ENCODE results near the gene RPS6KC1. TPM values are rescaled to one million over a fixed set of nuclear protein-coding genes. Genes with fewer than 3 reads are reported as not detected.

The RPS6KC1 gene
- total and polyA plus RNA-seq, 9 of the 15 experiments (the other 6 are each of a cell fraction or from before 2014, with no cell fraction given) = 4.3 to 34.6 (median 20.9) TPM

DNA sequence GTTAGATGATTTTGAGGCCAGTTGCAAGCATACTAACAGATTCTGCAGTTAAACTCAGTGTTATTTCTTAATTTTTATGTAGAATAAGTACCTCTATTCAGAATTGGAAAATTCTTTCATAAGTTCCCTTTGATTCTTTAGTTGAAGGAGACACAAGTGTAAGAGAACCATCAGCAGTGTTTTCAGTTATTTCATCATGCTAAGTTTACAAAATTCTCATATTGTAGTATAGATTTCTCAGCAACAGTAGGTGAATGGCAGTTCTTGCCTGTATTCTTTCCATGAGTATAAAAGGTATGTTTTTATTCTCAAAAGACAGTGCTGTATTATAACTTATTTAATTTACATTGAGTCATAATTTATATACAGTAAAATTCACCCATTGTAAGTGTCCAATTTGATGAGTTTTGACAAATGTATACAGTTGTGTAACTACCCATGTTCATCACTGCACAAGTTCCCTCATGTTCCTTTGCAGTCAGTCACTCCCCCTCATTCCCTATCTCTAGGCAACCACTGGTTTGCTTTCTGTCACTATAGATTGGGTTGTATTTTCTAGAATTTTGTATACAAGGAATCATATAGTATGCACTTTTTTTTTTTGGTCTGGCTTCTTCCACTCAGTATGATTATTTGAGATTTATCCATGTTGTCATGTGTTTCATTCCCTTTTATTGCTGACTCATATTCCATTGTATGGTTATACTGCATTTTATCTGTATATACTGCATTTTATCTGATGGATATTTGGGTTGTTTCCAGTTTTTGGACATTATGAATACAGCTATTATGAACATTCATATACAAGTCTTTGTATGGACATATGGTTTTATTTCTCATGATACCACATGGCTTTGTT, 3.9 kb downstream of the RPS6KC1 start:
- CTCF ChIA-PET (ENCODE audit: low intra/inter-chr PET ratio) = no interaction called here
- in situ Hi-C loops (cut with MboI) = no loop called here
- ATAC-seq = peak; percentile 34
- TF ChIP-seq, protein P1, sequence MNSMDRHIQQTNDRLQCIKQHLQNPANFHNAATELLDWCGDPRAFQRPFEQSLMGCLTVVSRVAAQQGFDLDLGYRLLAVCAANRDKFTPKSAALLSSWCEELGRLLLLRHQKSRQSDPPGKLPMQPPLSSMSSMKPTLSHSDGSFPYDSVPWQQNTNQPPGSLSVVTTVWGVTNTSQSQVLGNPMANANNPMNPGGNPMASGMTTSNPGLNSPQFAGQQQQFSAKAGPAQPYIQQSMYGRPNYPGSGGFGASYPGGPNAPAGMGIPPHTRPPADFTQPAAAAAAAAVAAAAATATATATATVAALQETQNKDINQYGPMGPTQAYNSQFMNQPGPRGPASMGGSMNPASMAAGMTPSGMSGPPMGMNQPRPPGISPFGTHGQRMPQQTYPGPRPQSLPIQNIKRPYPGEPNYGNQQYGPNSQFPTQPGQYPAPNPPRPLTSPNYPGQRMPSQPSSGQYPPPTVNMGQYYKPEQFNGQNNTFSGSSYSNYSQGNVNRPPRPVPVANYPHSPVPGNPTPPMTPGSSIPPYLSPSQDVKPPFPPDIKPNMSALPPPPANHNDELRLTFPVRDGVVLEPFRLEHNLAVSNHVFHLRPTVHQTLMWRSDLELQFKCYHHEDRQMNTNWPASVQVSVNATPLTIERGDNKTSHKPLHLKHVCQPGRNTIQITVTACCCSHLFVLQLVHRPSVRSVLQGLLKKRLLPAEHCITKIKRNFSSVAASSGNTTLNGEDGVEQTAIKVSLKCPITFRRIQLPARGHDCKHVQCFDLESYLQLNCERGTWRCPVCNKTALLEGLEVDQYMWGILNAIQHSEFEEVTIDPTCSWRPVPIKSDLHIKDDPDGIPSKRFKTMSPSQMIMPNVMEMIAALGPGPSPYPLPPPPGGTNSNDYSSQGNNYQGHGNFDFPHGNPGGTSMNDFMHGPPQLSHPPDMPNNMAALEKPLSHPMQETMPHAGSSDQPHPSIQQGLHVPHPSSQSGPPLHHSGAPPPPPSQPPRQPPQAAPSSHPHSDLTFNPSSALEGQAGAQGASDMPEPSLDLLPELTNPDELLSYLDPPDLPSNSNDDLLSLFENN (IDR thresholded peaks at IDR 0.05; ENCODE audit: low read depth in 2 of 2, low read length in 2 of 2) = peak in 1 of 2 experiments; percentile 59; a peak in 1 of 4 replicates
- TF ChIP-seq ZNF766 (CRISPR knock-in tag; conservative IDR thresholded peaks at IDR 0.05) (no peak), JUND (IDR thresholded peaks at IDR 0.05; ENCODE audit: borderline replicate concordance, low read depth, low read length) (peak; percentile 59), JUND (tag; IDR thresholded peaks at IDR 0.05; ENCODE audit: borderline replicate concordance, low read depth, low read length) (peak; percentile 48; the same call in 1 of the 3 replicates), C11orf30 (IDR thresholded peaks at IDR 0.05; ENCODE audit: low read depth) (peak; percentile 98), SRF (CRISPR knock-in tag; IDR thresholded peaks at IDR 0.05) (peak in 1 of 2 experiments; percentile 48; a peak in 1 of 4 replicates), ARID3A (IDR thresholded peaks at IDR 0.05; ENCODE audit: borderline replicate concordance, low read depth, low read length) (peak; percentile 85; the same call in 1 of the 2 replicates), ZKSCAN8 (CRISPR knock-in tag; IDR thresholded peaks at IDR 0.05) (peak; percentile 99)
- TF ChIP-seq, protein P2, sequence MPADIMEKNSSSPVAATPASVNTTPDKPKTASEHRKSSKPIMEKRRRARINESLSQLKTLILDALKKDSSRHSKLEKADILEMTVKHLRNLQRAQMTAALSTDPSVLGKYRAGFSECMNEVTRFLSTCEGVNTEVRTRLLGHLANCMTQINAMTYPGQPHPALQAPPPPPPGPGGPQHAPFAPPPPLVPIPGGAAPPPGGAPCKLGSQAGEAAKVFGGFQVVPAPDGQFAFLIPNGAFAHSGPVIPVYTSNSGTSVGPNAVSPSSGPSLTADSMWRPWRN (IDR thresholded peaks at IDR 0.05; ENCODE audit: low read depth) = peak; percentile 10; the same call in 1 of the 2 replicates
- TF ChIP-seq, protein P3, sequence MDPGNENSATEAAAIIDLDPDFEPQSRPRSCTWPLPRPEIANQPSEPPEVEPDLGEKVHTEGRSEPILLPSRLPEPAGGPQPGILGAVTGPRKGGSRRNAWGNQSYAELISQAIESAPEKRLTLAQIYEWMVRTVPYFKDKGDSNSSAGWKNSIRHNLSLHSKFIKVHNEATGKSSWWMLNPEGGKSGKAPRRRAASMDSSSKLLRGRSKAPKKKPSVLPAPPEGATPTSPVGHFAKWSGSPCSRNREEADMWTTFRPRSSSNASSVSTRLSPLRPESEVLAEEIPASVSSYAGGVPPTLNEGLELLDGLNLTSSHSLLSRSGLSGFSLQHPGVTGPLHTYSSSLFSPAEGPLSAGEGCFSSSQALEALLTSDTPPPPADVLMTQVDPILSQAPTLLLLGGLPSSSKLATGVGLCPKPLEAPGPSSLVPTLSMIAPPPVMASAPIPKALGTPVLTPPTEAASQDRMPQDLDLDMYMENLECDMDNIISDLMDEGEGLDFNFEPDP (CRISPR knock-in tag; IDR thresholded peaks at IDR 0.05) = no peak

More for the DNA sequence above, 3.9 kb downstream of the RPS6KC1 start:
- Histone ChIP-seq H3K9me3 (replicated peaks; ENCODE audit: control insufficient read depth, insufficient read depth, low read depth, low read length) (no peaks in the 10 kb centered on the region; the same call in 1 of the 2 replicates), H2AFZ (ENCODE audit: low read depth, low read length) (no peak overlapping the region), H3K9ac (ENCODE audit: insufficient read depth in 1 of 2, low read depth in 2 of 2, low read length in 2 of 2) (no peak overlapping the region; a peak in 1 of 4 replicates), H3K27me3 (ENCODE audit: control insufficient read depth in 2 of 2, insufficient read depth in 2 of 2, low read length in 2 of 2) (no peaks in the 10 kb centered on the region), H3K36me3 (ENCODE audit: control insufficient read depth, insufficient read depth, low read length) (peaks cover 10% of the 10 kb centered on the region; the same call in 1 of the 3 replicates), H3K9me1 (ENCODE audit: control insufficient read depth, insufficient read depth, low read length) (no peaks in the 10 kb centered on the region), H3K4me1 (replicated peaks in 1 of 2; ENCODE audit: control insufficient read depth in 2 of 2, insufficient read depth in 2 of 2, low read length in 2 of 2) (peaks cover 31 to 53% of the 10 kb centered on the region in 2 experiments), H4K20me1 (replicated peaks; ENCODE audit: control insufficient read depth, insufficient read depth, low read length) (no peaks in the 10 kb centered on the region), H3K4me2 (ENCODE audit: insufficient read depth, low read length) (peak overlapping the region; percentile 1; the same call in 1 of the 2 replicates), H3K27ac (ENCODE audit: extremely low read depth, low read depth, low read length) (peak overlapping the region; percentile 7; the same call in 1 of the 3 replicates), H3K4me3 (no peak overlapping the region), H3K79me2 (ENCODE audit: control insufficient read depth, insufficient read depth, low read length) (peaks cover 92% of the 10 kb centered on the region)
- DNase-seq (ENCODE audit: extremely low read depth in 1 of 4, low spot score in 3 of 4) (peak; percentile 47 to 77 (median 52)), FAIRE-seq (peak; percentile 69)
- intact Hi-C loops (cut with micrococcal nuclease) = loop anchor here (5.0 kb wide), 1 partner anchor 448 kb away; the partner anchor contains the start of gene ATF3
- POLR2A ChIA-PET = interaction anchor here (0.6 to 2.5 kb wide), 8 partner anchors 9 to 197 kb away, joined by 3 to 16 read pairs (median 5); partner anchors contain the start of gene FLVCR1
- no TSS peak for BruUV-seq (replicated peaks)

Measured in K562 (cell line).